ENCODE results near the gene NR6A1.

GRCh38 chr9:124757616-124758015, 13.5 kb downstream of the NR6A1 start:
- TF ChIP-seq PRPF4 (IDR thresholded peaks at IDR 0.05; ENCODE audit: low read depth, low read length, poor library complexity, severe bottlenecking) (no peak), SMAD1 (CRISPR knock-in tag; IDR thresholded peaks at IDR 0.05; ENCODE audit: borderline replicate concordance, low read depth) (no peak), TMF1 (CRISPR knock-in tag; IDR thresholded peaks at IDR 0.05; ENCODE audit: low read depth) (no peak), TAF1 (CRISPR knock-in tag; IDR thresholded peaks at IDR 0.05) (no peak), MIER3 (CRISPR knock-in tag; IDR thresholded peaks at IDR 0.05; ENCODE audit: borderline replicate concordance) (no peak), ZNF34 (CRISPR knock-in tag; IDR thresholded peaks at IDR 0.05; ENCODE audit: borderline replicate concordance) (no peak), ISX (CRISPR knock-in tag; conservative IDR thresholded peaks at IDR 0.05) (no peak), POLR2A (IDR thresholded peaks at IDR 0.05; ENCODE audit: insufficient read depth in 1 of 2, low read depth in 2 of 2, low read length in 2 of 2) (no peak), ZNF614 (CRISPR knock-in tag; IDR thresholded peaks at IDR 0.05; ENCODE audit: borderline replicate concordance) (no peak), TP53 (CRISPR knock-in tag; conservative IDR thresholded peaks at IDR 0.05) (no peak), TGIF2 (CRISPR knock-in tag; IDR thresholded peaks at IDR 0.05) (no peak)
- TF ChIP-seq, protein P1, sequence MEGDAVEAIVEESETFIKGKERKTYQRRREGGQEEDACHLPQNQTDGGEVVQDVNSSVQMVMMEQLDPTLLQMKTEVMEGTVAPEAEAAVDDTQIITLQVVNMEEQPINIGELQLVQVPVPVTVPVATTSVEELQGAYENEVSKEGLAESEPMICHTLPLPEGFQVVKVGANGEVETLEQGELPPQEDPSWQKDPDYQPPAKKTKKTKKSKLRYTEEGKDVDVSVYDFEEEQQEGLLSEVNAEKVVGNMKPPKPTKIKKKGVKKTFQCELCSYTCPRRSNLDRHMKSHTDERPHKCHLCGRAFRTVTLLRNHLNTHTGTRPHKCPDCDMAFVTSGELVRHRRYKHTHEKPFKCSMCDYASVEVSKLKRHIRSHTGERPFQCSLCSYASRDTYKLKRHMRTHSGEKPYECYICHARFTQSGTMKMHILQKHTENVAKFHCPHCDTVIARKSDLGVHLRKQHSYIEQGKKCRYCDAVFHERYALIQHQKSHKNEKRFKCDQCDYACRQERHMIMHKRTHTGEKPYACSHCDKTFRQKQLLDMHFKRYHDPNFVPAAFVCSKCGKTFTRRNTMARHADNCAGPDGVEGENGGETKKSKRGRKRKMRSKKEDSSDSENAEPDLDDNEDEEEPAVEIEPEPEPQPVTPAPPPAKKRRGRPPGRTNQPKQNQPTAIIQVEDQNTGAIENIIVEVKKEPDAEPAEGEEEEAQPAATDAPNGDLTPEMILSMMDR (CRISPR knock-in tag; IDR thresholded peaks at IDR 0.05): no peak
